Pancreas (tissue), 10 donors: ENCODE results near the gene NUB1. TPM values are rescaled to one million over a fixed set of nuclear protein-coding genes. Genes with fewer than 3 reads are reported as not detected.
A peak's percentile ranks its signal among the peaks of the same experiment; 100 is the strongest.

Experiments used
- ATAC-seq, 4 donors: fragments of 200-7000 bp; cut with Tn5 transposase; one replicate each; pipeline versions ENCODE4 v1.8.0 to v1.9.1; 2020; ENCODE audit warnings: mild to moderate bottlenecking in 4 of 4, moderate library complexity in 4 of 4
- DNase-seq, 6 donors: peaks; one replicate each; pipeline ENCODE4 v3.0.0-alpha.2; 2020
- FAIRE-seq: peaks from 2 replicates; lab custom pipeline; 2012; peaks lifted over from hg19 to GRCh38; lab: Jason Lieb, UNC
- H3K27ac ChIP-seq, 4 donors: fragments of 200-600 bp; sonication (generic); 1 replicate in 3 of 4; 2 replicates in 1 of 4; pipeline versions ENCODE4 v1.5.0 to v1.8.0; 2020
- H3K27me3 ChIP-seq, 4 donors: fragments of 200-600 bp; one replicate each; pipeline ENCODE4 v1.8.0; 2021
- H3K36me3 ChIP-seq, 3 donors: fragments of 200-600 bp; sonication (generic) in 1 of 3; one replicate each; pipeline versions ENCODE4 v1.5.0 to v1.8.0; 2020 to 2021
- H3K4me1 ChIP-seq, 3 donors: fragments of 200-600 bp; one replicate each; pipeline ENCODE4 v1.8.0; 2021
- H3K4me3 ChIP-seq, 4 donors: fragments of 200-600 bp; sonication (generic) in 2 of 4; one replicate each; pipeline versions ENCODE4 v1.5.0 to v1.8.0; 2020 to 2021
- H3K9me3 ChIP-seq, 4 donors: fragments of 200-600 bp; one replicate each; pipeline ENCODE4 v1.8.0; 2021
- WGBS, 2 donors: extraction: QIAGEN DNeasy Blood & Tissue Kit; methylation state at CpG; one replicate each; pipeline ENCODE4 v1.1.7; 2013; 5-methylcytosine and 5-hydroxymethylcytosine counted together
- intact Hi-C, 3 donors: fragments of 100-400 bp; cut with DNase I; formaldehyde crosslinking; loops; one replicate each; pipeline versions ENCODE4 v1.11.1 to v1.14.2; 2022
- polyA plus RNA-seq, 2 donors: library from polyadenylated mRNA; stranded (reverse); fragments of 200-250 nt; gene quantifications; one replicate each; pipeline ENCODE4 v1.2.3, GENCODE V29; 2013
- total RNA-seq, 6 donors: library from RNA; stranded (reverse); fragmentation: NEBNext Ultra II Directional in 4 of 6; extraction: Animal tissue kit (Norgen Biotek cat#: 25700) in 4 of 6; gene quantifications; one replicate each; pipeline versions ENCODE4 v1.2.1 to v1.2.4, GENCODE V29; 2021 to 2023
- TF ChIP-seq, protein P1 (sequence below), 4 donors: fragments of 200-600 bp; sonication (generic) in 3 of 4; IDR thresholded peaks; one replicate each; pipeline versions ENCODE4 v1.5.0 to v1.8.0; 2021; ENCODE audit warnings: antibody characterized with exemption in 4 of 4
- donor health status: healthy with polysubstance abuse.
- donor health status: DM: no; HTN: no; CAD: no; lungs with moderate emphysema.
- donor health status: DM: no; HTN: no; CAD: no.
- donor health status: control.
- donor health status: control.
- donor health status: Bipolar disorder and iron deficiency.
- donor health status: DM: yes; HTN: yes; CAD: no.
- donor health status: DM: no; HTN: no; CAD: no.
- donor health status: DM: no; HTN: no; CAD: no.
- donor health status: DM: yes; HTN: yes; CAD: no.

NUB1 gene
- total and polyA plus RNA-seq, 8 donors = 19.5 to 30.6 (median 23.8) TPM

DNA sequence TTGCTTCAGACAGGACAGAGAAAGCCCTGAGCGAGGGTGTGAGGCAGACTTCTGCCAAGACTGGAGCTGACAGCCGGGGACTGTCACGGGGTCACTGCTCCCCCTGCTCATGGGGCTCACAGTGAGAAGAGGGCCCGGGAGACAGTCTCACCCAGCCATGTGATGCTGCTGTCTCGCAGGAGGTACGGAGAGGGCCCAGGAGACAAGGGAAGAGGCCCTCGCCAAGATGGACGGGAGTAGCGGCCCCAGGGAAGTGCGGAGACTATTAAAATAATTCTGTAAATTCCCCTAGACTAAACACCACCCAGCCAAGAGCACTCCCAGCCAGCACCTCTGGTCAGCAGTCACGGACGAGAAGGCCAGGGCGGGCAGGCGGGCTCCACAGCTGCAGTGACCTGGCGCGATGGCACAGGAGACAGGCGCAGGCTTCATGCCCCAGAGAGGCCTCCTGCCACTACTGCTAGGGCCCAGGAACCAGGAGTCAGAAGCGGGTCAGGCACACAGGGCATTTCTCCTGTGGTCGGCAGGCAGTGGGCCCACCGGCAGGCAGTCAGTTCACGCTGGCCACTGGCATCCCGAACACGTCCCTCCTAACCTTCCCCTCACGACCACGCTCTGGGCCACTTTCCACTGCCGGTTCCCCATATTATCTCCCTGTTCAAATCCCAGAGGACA lies 44.2 kb downstream of the NUB1 start:
- Histone ChIP-seq H3K4me1 (no peaks in the 10 kb centered on the region), H3K36me3 (no peaks in the 10 kb centered on the region), H3K27me3 (no peaks in the 10 kb centered on the region), H3K4me3 (no peak overlapping the region), H3K27ac (no peak overlapping the region), H3K9me3 (no peaks in the 10 kb centered on the region)
- WGBS, 2 donors = 86 to 90% methylated on average over 26 of the region's 26 CpGs
- DNase-seq = peak in 2 of 6 donors; percentile 53 to 61
- FAIRE-seq = no peak
- TF ChIP-seq, protein P1, sequence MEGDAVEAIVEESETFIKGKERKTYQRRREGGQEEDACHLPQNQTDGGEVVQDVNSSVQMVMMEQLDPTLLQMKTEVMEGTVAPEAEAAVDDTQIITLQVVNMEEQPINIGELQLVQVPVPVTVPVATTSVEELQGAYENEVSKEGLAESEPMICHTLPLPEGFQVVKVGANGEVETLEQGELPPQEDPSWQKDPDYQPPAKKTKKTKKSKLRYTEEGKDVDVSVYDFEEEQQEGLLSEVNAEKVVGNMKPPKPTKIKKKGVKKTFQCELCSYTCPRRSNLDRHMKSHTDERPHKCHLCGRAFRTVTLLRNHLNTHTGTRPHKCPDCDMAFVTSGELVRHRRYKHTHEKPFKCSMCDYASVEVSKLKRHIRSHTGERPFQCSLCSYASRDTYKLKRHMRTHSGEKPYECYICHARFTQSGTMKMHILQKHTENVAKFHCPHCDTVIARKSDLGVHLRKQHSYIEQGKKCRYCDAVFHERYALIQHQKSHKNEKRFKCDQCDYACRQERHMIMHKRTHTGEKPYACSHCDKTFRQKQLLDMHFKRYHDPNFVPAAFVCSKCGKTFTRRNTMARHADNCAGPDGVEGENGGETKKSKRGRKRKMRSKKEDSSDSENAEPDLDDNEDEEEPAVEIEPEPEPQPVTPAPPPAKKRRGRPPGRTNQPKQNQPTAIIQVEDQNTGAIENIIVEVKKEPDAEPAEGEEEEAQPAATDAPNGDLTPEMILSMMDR (IDR thresholded peaks at IDR 0.05) = no peak
- no peak for ATAC-seq
- intact Hi-C loops = no loop called here

- no peaks in the 10 kb centered on the region for H3K27me3 ChIP-seq
- H3K4me1 ChIP-seq = no peaks in the 10 kb centered on the region
- FAIRE-seq = no peak
- 52% methylated on average over 16 of the region's 16 CpGs for WGBS, 2 donors
- no peak overlapping the region for H3K27ac ChIP-seq
- ATAC-seq = peak in 3 of 4 donors; percentile 29 to 70 (median 64)
- TF ChIP-seq, protein P1 (IDR thresholded peaks at IDR 0.05) = no peak
- no peak overlapping the region for H3K4me3 ChIP-seq
- H3K36me3 ChIP-seq = no peaks in the 10 kb centered on the region
- DNase-seq = peak in 3 of 6 donors; percentile 38 to 64 (median 46)
- intact Hi-C loops = no loop called here
- H3K9me3 ChIP-seq = no peaks in the 10 kb centered on the region
These were observed 44.9 kb downstream of the NUB1 start for GRCh38 chr7:151386301-151387160.

DNA sequence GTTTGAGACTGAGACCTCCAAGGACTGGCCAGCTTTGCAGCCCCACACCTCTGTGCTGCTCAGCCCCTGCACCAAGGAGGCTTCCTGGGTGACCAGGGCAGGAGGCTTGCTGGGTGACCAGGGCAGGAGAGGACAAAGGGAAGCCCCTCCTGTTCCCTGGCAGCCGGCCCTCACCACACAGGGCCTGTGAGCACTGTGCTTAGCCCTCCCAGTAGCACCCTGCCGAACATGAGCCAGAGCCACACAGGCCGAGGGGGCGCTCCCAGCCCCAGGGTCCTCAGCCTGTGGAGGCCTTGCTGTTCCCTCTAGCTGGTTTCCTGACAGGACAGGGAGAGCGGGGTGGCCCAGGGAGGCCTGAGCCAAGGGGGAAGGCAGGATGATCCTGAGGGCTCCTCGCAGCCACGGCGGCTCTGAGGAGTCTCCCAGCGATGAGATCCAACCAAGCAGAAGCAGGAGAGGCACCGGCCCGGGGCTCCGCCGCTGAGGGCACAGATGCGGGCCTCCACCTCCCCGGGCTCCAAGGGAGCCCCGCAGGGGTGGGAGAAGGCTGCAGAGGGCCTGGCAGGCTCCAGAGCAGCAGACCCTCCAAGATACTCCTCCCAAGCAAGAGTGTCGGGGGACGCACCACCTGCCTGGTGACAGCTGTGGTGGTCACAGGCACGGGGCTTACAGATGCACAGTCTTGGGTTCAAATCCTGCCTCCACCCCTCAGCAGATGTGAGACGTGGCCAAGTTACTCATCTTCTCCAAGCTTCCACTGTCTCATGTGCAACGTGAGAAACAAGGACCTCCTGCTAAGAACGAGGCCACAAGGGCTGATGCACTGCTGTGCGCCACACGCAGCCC lies 45.8 kb downstream of the NUB1 start:
- no peaks in the 10 kb centered on the region for H3K27me3 ChIP-seq
- DNase-seq = peak in 2 of 6 donors; percentile 56 to 59
- no peaks in the 10 kb centered on the region for H3K9me3 ChIP-seq
- no peak overlapping the region for H3K27ac ChIP-seq
- 87 to 90% methylated on average over 23 to 24 of the region's 24 CpGs for WGBS, 2 donors
- FAIRE-seq = no peak
- intact Hi-C loops = no loop called here
- TF ChIP-seq, protein P1 (IDR thresholded peaks at IDR 0.05) = no peak
- no peaks in the 10 kb centered on the region for H3K36me3 ChIP-seq
- ATAC-seq = no peak
- H3K4me3 ChIP-seq = no peak overlapping the region
- H3K4me1 ChIP-seq = no peaks in the 10 kb centered on the region

DNA sequence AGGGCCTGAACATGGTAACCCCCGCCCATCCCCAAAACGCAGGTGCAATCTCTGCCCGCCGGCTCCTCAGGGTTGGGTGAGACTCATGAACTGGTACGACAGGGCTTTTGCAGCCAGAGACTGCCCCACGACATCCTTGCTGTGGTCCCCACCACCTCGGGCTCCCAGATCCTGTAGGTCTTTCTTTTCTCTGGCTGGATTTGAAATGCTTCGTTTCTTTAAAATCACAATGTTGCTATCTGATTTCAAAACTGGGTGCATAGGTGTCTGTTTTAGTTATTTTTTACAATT lies 46.3 kb downstream of the NUB1 start:
- no peak overlapping the region for H3K4me3 ChIP-seq
- FAIRE-seq = no peak
- intact Hi-C loops = no loop called here
- H3K27ac ChIP-seq = no peak overlapping the region
- no peaks in the 10 kb centered on the region for H3K27me3 ChIP-seq
- H3K4me1 ChIP-seq = no peaks in the 10 kb centered on the region
- DNase-seq = no peak
- no peak for ATAC-seq
- H3K9me3 ChIP-seq = no peaks in the 10 kb centered on the region
- H3K36me3 ChIP-seq = no peaks in the 10 kb centered on the region
- 86 to 93% methylated on average over 8 of the region's 8 CpGs for WGBS, 2 donors
- TF ChIP-seq, protein P1 (IDR thresholded peaks at IDR 0.05) = no peak
